ENCODE data around the gene RALGAPA2. TPM values are rescaled to one million over a fixed set of nuclear protein-coding genes. Genes with fewer than 3 reads are reported as not detected.

RALGAPA2 gene
- total and polyA plus RNA-seq, 2 experiments from 2014 or later, result 14.5 to 35.5 TPM

DNA sequence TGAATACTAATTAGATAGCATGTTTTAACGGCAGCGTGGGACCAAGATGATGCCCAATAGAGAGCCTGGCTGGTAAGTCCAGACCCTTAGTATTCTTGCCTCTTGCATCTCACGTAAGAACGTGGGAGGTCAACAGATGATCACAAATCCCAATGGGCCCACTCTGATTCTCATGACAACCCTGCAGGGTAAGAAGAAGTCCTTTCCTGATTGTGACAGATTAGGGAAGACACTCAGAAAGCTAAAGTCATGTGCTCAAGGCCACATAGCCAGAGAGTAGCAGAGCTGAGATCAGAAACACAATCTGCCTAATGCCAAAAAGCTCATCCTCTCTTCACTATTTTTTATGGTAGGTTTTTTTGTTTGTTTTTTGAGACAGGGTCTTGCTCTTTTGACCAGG is 103.8 kb downstream of the RALGAPA2 start:
- no peaks in the 10 kb centered on the region for H3K27me3 ChIP-seq
- no peaks in the 10 kb centered on the region for H3K9me3 ChIP-seq (ENCODE audit: low read depth)
- no peaks in the 10 kb centered on the region for H3K4me1 ChIP-seq (ENCODE audit: low read depth)
- TF ChIP-seq, protein P1, sequence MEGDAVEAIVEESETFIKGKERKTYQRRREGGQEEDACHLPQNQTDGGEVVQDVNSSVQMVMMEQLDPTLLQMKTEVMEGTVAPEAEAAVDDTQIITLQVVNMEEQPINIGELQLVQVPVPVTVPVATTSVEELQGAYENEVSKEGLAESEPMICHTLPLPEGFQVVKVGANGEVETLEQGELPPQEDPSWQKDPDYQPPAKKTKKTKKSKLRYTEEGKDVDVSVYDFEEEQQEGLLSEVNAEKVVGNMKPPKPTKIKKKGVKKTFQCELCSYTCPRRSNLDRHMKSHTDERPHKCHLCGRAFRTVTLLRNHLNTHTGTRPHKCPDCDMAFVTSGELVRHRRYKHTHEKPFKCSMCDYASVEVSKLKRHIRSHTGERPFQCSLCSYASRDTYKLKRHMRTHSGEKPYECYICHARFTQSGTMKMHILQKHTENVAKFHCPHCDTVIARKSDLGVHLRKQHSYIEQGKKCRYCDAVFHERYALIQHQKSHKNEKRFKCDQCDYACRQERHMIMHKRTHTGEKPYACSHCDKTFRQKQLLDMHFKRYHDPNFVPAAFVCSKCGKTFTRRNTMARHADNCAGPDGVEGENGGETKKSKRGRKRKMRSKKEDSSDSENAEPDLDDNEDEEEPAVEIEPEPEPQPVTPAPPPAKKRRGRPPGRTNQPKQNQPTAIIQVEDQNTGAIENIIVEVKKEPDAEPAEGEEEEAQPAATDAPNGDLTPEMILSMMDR (IDR thresholded peaks at IDR 0.05; ENCODE audit: low read depth, low read length), result no peak
- no peak for DNase-seq (ENCODE audit: low read depth in 1 of 2, low spot score in 1 of 2)
- no peak overlapping the region for H3K4me3 ChIP-seq
- H3K36me3 ChIP-seq, result no peaks in the 10 kb centered on the region
- H3K27ac ChIP-seq, result no peak overlapping the region

DNA sequence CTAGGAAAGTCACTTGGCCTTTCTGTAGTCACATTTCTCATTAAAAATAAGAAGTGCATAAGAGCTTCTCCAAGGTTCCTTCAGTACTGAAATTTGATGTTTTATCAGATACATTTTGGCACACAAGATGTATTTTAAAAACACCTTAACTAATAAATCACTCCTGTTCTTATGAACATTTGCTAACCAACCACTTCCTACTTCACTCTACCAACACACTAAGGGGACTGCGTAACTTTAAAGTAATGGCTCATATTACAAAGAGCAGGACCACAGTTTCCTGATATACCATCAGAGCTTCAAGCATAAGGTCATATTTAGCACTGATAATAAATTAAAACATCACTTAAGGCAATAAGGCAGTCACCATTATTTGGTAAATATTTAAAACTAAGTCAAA is 104.4 kb downstream of the RALGAPA2 start:
- DNase-seq (ENCODE audit: low read depth in 1 of 2, low spot score in 1 of 2), result no peak
- Histone ChIP-seq H3K27me3 (no peaks in the 10 kb centered on the region), H3K36me3 (no peaks in the 10 kb centered on the region), H3K27ac (no peak overlapping the region), H3K9me3 (ENCODE audit: low read depth) (no peaks in the 10 kb centered on the region), H3K4me3 (no peak overlapping the region), H3K4me1 (ENCODE audit: low read depth) (no peaks in the 10 kb centered on the region)
- TF ChIP-seq, protein P1 (IDR thresholded peaks at IDR 0.05; ENCODE audit: low read depth, low read length), result no peak

DNA sequence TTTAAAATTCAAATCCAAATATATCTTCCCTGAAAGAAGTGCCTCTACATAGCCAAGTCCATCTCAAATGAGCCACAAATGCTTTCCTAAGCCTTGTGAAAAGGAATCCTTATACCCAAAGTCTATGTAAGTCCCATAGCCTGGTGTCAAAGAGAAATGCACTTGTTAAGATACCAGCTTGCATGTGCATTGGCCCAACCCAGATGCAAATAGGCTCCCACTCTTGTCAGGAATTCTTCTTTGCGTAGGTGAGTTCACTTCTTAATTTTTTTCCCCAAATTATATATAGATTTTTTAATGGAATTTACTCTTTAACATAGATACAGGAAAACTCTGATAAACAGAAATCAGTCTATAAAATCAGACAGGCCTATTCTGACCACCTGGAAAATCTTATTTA is 105.6 kb downstream of the RALGAPA2 start:
- H3K27me3 ChIP-seq, result no peaks in the 10 kb centered on the region
- no peak overlapping the region for H3K4me3 ChIP-seq
- H3K36me3 ChIP-seq, result no peaks in the 10 kb centered on the region
- no peak overlapping the region for H3K27ac ChIP-seq
- no peaks in the 10 kb centered on the region for H3K9me3 ChIP-seq (ENCODE audit: low read depth)
- TF ChIP-seq, protein P1 (IDR thresholded peaks at IDR 0.05; ENCODE audit: low read depth, low read length), result no peak
- DNase-seq (ENCODE audit: low read depth in 1 of 2, low spot score in 1 of 2), result no peak
- no peaks in the 10 kb centered on the region for H3K4me1 ChIP-seq (ENCODE audit: low read depth)

DNA sequence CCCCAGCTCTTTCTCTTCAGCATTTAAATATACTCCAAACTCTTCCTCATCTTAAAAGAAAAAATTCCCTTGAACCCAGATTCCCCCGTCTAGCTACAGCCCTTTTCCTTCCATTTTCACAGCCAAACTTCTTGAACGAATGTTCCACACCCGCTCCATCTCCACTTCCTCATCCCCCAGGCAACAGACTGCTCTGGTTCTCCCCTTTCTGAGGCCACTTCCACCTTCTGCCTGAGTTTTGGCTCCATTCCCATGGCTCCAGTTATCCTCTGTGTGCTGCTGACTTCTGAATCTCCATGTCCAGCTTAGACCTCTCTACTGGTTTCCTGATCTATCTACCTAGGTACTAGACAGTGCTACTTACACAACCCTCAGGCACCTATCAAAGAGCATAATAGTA is 106.4 kb downstream of the RALGAPA2 start:
- H3K4me3 ChIP-seq, result no peak overlapping the region
- peaks cover 8% of the 10 kb centered on the region for H3K36me3 ChIP-seq
- no peaks in the 10 kb centered on the region for H3K27me3 ChIP-seq
- H3K4me1 ChIP-seq (ENCODE audit: low read depth), result no peaks in the 10 kb centered on the region
- TF ChIP-seq, protein P1 (IDR thresholded peaks at IDR 0.05; ENCODE audit: low read depth, low read length), result no peak
- peak in 1 of 2 donors; percentile 3 for DNase-seq (ENCODE audit: low read depth in 1 of 2, low spot score in 1 of 2)
- H3K27ac ChIP-seq, result no peak overlapping the region
- no peaks in the 10 kb centered on the region for H3K9me3 ChIP-seq (ENCODE audit: low read depth)

DNA sequence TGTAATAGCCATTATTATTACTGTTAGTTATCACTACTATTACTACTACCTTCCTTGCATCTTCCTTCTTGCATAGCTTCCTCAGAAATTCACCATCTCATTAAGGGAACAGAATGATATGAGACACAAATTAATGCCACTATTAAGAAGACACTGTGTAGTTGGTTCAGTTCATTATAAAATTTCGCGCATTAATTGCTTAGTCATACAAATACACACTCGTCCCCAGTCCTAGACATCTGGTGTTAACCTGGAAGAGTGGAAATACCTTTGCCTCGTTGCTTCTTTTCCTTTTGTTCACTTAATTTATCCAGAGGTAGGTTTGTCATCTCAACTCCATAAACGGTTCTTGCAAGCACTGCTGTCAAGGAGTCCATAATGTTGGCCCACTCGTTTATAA is 107.5 kb downstream of the RALGAPA2 start:
- TF ChIP-seq, protein P1 (IDR thresholded peaks at IDR 0.05; ENCODE audit: low read depth, low read length), result no peak
- H3K4me1 ChIP-seq (ENCODE audit: low read depth), result no peaks in the 10 kb centered on the region
- H3K36me3 ChIP-seq, result peaks cover 8% of the 10 kb centered on the region
- no peak overlapping the region for H3K4me3 ChIP-seq
- no peaks in the 10 kb centered on the region for H3K9me3 ChIP-seq (ENCODE audit: low read depth)
- no peak overlapping the region for H3K27ac ChIP-seq
- no peaks in the 10 kb centered on the region for H3K27me3 ChIP-seq
- no peak for DNase-seq (ENCODE audit: low read depth in 1 of 2, low spot score in 1 of 2)

DNA sequence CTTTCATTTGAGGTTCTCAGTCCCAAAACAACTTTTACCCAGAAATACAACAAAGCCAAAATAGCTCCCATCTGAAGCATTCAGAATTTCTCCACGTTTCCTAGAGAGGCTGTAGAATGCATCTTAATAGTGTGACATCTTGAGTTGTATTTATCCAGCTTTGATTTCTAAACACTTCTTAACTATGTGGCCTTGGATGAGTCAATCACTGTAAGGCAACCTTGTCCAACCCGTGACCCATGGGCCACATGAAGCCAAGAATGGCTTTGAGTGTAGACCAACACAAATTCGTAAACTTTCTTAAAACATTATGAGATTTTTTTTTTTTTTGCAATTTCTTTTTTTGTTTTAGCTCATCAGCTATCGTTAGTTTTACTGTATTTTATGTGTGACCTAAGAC is 108.1 kb downstream of the RALGAPA2 start:
- DNase-seq (ENCODE audit: low read depth in 1 of 2, low spot score in 1 of 2), result no peak
- no peaks in the 10 kb centered on the region for H3K9me3 ChIP-seq (ENCODE audit: low read depth)
- TF ChIP-seq, protein P1 (IDR thresholded peaks at IDR 0.05; ENCODE audit: low read depth, low read length), result no peak
- no peak overlapping the region for H3K27ac ChIP-seq
- no peaks in the 10 kb centered on the region for H3K27me3 ChIP-seq
- no peaks in the 10 kb centered on the region for H3K4me1 ChIP-seq (ENCODE audit: low read depth)
- H3K36me3 ChIP-seq, result peaks cover 8% of the 10 kb centered on the region
- H3K4me3 ChIP-seq, result no peak overlapping the region
